Dermis blood vessel endothelial cell (primary cell): ENCODE results near the gene STK32B. TPM values are rescaled to one million over a fixed set of nuclear protein-coding genes. Genes with fewer than 3 reads are reported as not detected.

Experiments used
- DNase-seq: peaks from one replicate; pipeline ENCODE4 v3.0.0; 2010
- total RNA-seq: library from RNA; depleted of rRNA; stranded (reverse); fragments of >200 nt; gene quantifications from 2 replicates; pipeline ENCODE4 v1.2.3, GENCODE V29; 2014

STK32B gene
- total RNA-seq, 1 donor from 2014 or later: 24.2 TPM

GRCh38 chr4:5451243-5451642, 400.0 kb downstream of the STK32B start:
- no peak for DNase-seq

DNA sequence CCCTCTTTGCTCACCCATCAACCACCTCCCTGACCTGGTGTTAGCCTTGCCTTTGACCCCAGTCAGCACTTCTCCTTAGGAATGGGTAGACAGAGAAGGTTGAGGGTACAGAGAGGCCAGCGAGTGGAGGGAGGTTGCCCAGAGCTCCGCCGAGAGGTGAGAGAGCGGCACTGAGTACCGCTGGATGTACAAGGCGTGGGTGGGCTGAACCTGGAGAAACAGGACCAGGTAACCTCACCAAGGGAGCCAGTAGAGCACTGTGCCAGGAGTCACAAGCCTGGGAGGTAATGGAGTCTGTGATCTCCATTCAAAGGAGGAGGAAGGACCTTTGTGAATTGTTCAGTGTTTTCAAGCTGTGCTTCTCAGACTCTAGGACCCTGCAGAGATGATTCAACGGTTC, 400.9 kb downstream of the STK32B start:
- no peak for DNase-seq

DNA sequence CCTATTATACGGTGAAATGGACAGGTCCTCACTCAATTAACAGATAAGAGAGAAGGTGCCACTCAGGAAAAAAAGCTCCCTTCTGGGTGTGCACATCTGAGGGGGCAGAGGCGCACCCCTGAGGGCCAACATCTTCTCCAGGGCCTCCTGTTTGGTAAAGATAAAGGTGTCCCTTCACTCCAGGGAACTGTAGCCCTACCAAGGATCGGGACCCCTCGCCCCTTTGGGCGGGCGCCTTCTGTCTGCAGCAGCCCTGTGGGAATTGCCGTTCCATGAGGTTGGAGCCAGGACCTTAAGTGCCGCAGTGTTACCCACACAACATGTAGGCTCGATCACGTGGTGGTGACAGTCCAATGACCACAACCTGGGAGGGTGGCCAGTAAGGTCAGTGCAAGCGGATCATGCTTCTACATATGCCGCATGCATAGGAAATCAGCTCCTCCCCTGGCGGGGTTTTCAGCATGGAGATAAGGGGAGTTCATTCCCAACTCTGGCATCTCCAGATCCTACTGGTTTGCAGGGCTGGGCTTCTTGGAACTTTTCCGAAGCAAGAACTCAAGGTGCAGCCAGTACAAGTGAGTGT, 403.8 kb downstream of the STK32B start:
- DNase-seq: no peak

- DNase-seq: no peak
These were observed 405.1 kb downstream of the STK32B start for GRCh38 chr4:5456296-5456845.

DNA sequence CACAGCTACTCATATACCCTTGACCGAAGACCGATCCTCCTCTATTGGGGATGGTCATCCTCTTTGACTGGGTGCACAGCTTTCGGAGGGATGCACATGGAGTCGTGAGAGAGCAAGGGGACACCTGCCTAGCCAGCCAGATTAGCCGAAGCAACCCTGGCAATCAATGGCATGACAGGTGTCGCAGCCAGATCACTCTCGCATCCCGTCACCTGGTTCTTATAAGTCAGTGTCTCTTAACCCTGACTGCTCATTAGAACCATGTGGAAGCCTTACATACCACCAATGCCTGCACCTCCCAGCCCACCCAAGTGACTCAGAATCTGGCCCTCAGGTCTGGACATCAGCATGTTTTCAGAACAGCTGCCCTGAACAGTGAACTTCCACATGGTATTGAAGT, 407.4 kb downstream of the STK32B start:
- DNase-seq: no peak

DNA sequence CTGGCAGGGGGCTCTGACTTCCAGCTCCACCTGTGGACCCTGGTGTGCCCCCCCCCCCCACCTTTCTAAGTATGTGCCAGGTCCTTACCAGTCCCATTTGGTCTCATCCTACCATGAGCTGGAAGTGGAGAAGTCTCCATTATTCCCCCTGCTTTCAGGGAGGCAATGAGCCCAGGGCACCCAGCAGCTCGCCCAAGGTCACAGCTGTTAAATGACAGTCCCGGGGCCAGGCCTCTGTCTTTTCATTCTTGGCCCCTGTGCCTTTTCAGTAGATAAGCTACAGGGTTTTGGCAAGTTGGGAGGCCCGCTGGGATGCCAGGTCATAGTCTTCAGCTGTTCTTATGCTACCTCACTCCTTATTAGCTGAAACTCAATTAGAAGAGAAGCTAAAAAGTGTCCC, 408.0 kb downstream of the STK32B start:
- DNase-seq: no peak

DNA sequence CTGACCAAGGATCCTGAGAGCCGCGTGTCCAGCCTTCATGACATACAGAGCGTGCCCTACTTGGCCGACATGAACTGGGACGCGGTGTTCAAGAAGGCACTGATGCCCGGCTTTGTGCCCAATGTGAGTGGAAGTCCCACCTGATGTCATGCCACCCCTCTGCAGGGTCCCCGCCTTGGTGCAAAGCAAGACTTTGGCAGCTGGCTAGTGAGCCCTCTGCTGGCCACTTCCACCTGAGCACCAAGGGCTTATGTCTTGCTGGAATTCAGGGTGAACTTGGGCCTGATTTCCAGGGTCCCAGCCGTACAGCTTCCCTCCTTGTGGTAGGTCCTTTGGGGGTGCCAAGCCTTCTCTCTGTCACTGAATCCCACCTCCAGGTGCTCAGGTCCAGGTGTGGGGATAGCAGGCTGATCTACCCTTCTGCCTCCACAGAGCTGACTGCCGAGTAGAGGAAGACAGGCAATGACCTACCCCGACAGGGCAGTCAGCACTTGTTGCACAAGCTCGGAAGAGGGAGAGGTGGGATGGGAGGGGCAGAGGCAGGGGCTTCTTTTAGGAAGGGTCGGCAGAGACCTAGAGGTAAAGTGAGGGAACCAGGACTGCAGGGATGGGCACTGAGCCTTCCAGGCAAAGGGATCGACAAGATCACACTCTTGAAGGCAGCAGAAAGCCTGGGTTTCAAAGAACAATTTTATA, 409.0 kb downstream of the STK32B start:
- peak; percentile 67 for DNase-seq

- DNase-seq: no peak
These were observed 410.2 kb downstream of the STK32B start for GRCh38 chr4:5461477-5461876.

DNA sequence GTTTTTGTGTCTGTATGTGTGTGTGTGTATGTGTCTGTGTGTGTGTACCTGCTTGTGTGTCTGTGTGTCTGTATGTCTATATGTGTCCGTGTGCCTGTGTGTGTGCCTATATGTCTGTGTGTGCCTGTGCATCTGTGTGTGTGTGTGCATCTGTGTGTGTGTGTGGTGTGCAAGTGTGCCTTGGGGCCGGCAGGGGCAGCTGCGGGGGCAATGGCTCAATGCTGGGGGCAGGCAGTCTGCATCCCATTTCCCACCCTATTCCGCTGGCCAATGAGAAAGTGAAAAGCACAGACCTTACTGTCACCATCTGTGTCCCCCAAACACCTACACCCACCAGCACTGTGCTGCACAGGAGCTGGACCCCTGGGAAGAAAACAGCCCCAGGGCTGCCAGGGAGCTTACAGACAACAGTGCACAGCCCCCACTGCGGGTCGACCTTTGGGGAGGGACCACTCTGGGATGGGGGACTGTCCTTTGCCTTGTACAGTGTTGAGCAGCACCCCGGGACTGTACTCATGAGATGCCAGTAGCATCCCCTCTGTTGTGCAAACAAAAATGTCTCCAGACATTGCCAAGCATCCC, 411.1 kb downstream of the STK32B start:
- DNase-seq: no peak

DNA sequence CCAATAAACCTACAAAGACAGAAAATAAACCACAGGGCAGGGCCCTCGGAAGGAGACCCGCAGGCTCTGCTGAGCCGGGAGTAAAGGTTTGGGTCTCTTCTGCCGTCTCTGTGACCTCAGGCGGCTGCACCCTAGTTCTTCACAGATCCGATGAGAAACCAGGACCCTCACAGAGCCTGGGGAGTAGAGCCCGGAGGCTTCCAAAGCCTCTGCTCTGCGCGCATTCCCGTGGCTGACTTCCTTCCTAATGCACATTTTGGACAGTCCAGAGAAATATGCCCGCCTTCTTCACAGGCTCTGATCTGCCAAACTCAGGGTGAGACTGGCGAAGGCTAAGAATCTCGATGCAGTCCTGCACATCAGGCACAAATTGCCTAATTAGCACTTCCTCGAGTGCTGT, 411.6 kb downstream of the STK32B start:
- DNase-seq: no peak

GRCh38 chr4:5463361-5463760, 412.1 kb downstream of the STK32B start:
- no peak for DNase-seq

GRCh38 chr4:5463936-5464650, 412.8 kb downstream of the STK32B start:
- DNase-seq: no peak

DNA sequence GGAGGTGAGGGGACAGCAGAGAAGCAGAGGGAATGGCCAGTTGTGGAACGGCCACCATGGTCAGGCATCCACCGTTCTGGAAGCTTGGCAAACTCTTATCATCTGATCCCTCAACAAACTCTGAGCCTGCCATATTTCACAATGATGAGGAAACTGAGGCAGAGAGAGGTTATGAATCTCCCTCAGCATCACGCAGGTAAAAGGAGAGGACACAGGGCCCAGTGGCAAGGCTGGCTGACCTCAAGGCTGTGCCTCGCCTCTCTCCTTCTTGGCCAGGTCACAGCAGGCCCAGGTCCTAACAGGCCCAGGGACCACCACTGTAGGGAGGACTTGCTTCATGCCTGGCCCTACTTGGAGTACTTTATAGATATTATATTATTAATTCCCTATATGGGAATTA, 414.2 kb downstream of the STK32B start:
- DNase-seq: no peak

GRCh38 chr4:5465956-5466355, 414.7 kb downstream of the STK32B start:
- no peak for DNase-seq

- no peak for DNase-seq
These were observed 415.8 kb downstream of the STK32B start for GRCh38 chr4:5467111-5467510.

GRCh38 chr4:5469151-5469775, 418.0 kb downstream of the STK32B start:
- no peak for DNase-seq

GRCh38 chr4:5469861-5470260, 418.6 kb downstream of the STK32B start:
- DNase-seq: no peak

GRCh38 chr4:5470318-5471198, 419.3 kb downstream of the STK32B start:
- peak; percentile 24 for DNase-seq

GRCh38 chr4:5471206-5471605, 419.9 kb downstream of the STK32B start:
- DNase-seq: no peak

GRCh38 chr4:5471691-5472090, 420.4 kb downstream of the STK32B start:
- no peak for DNase-seq

- no peak for DNase-seq
These were observed 420.9 kb downstream of the STK32B start for GRCh38 chr4:5472160-5472591.

GRCh38 chr4:5473125-5473524, 421.8 kb downstream of the STK32B start:
- DNase-seq: no peak
